Measurements from ENCODE around the gene WFIKKN2.

DNA sequence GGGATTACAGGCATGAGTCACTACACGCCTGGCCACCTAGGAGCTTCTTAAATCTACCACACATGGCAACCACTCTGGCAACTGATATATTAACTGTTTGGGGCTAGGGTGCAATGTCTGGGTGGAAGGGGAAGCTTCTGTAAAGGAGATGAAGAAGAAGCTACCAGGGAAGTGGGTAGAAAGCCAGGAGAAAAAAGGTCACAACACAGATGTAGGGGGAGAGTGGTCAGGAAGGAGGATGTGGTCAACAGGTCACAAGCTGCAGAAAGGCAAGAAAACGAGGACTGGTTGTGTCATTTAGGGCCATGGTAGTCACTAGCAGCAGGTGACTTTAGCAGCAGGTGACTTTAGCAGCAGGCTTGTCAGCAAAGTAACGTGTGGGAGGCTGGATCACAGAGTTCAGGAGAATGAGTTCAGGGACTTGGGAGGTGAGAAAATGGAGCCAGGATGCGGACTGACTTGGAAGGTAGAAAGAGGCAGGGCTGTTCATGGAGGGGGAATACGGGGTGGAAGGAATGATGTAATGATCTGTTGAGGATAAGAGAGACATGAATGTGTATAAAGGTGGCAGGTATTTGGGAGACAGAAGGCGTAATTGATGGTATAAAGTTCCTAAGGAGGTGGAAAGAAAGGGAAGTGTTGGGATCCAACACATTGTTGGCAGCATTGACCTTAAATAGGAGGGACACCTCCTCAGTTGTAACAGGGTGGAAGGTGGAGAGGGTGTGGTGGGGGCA is 16.3 kb upstream of the WFIKKN2 start:
- TF ChIP-seq, protein P1, sequence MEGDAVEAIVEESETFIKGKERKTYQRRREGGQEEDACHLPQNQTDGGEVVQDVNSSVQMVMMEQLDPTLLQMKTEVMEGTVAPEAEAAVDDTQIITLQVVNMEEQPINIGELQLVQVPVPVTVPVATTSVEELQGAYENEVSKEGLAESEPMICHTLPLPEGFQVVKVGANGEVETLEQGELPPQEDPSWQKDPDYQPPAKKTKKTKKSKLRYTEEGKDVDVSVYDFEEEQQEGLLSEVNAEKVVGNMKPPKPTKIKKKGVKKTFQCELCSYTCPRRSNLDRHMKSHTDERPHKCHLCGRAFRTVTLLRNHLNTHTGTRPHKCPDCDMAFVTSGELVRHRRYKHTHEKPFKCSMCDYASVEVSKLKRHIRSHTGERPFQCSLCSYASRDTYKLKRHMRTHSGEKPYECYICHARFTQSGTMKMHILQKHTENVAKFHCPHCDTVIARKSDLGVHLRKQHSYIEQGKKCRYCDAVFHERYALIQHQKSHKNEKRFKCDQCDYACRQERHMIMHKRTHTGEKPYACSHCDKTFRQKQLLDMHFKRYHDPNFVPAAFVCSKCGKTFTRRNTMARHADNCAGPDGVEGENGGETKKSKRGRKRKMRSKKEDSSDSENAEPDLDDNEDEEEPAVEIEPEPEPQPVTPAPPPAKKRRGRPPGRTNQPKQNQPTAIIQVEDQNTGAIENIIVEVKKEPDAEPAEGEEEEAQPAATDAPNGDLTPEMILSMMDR (conservative IDR thresholded peaks at IDR 0.05; ENCODE audit: low read depth, low read length), result no peak
- no peak for TF ChIP-seq EZH2 (IDR thresholded peaks at IDR 0.05; ENCODE audit: low read length, unreplicated experiment)

All from PC-3 (cell line).